DND-41 (cell line): ENCODE measurements around the gene EIF1.

Experiments used
- ATAC-seq: fragments of 200-7000 bp; cut with Tn5 transposase; 3 replicates; pipeline ENCODE4 v1.9.1; 2021; ENCODE audit warnings: low read depth; ENCODE audit not compliant: insufficient read depth
- DNase-seq: peaks from one replicate; pipeline ENCODE4 v3.0.0-alpha.2; 2020
- H2AFZ ChIP-seq: 2 replicates; pipeline ENCODE4 v1.6.0; 2012; ENCODE audit warnings: low read depth, low read length
- H3K27ac ChIP-seq: 2 replicates; pipeline ENCODE4 v1.5.1; 2012; ENCODE audit warnings: low read length, inconsistent platforms
- H3K27me3 ChIP-seq: fragments of 200-600 bp; sonication (generic); 2 replicates; pipeline ENCODE4 v1.6.0; 2012; ENCODE audit warnings: low read length, mild to moderate bottlenecking, inconsistent platforms; ENCODE audit not compliant: insufficient read depth, poor library complexity
- H3K36me3 ChIP-seq: 2 replicates; pipeline ENCODE4 v1.5.1; 2012; ENCODE audit warnings: low read length, inconsistent platforms; ENCODE audit not compliant: insufficient read depth
- H3K4me1 ChIP-seq: 2 replicates; pipeline ENCODE4 v1.5.1; 2012; ENCODE audit warnings: mild to moderate bottlenecking, low read length; ENCODE audit not compliant: insufficient read depth
- H3K4me2 ChIP-seq: 2 replicates; pipeline ENCODE4 v1.6.0; 2012; ENCODE audit warnings: mild to moderate bottlenecking, moderate library complexity, low read length, inconsistent platforms; ENCODE audit not compliant: insufficient read depth
- H3K4me3 ChIP-seq, 2 experiments: fragments of 200-600 bp in 1 of 2; shearing (Covaris generic) in 1 of 2; 2 replicates each; pipeline ENCODE4 v1.5.1; 2012 to 2016; ENCODE audit warnings: inconsistent platforms in 2 of 2, low read length in 2 of 2, mild to moderate bottlenecking in 2 of 2, low read depth in 1 of 2, moderate library complexity in 1 of 2
- H3K79me2 ChIP-seq: 2 replicates; pipeline ENCODE4 v1.6.0; 2012; ENCODE audit warnings: low read length, inconsistent platforms; ENCODE audit not compliant: insufficient read depth
- H3K9ac ChIP-seq: 2 replicates; pipeline ENCODE4 v1.6.0; 2012; ENCODE audit warnings: low read depth, mild to moderate bottlenecking, inconsistent platforms, low read length, moderate library complexity
- H3K9me3 ChIP-seq: 2 replicates; pipeline ENCODE4 v1.5.1; 2012; ENCODE audit warnings: low read length, moderate library complexity, mild to moderate bottlenecking, inconsistent platforms; ENCODE audit not compliant: insufficient read depth, severe bottlenecking
- H4K20me1 ChIP-seq: 2 replicates; pipeline ENCODE4 v1.6.0; 2012; ENCODE audit warnings: low read length; ENCODE audit not compliant: insufficient read depth
- EZH2 ChIP-seq: IDR thresholded peaks from 3 replicates; pipeline ENCODE4 v1.6.1; 2012; ENCODE audit warnings: borderline replicate concordance, low read depth, mild to moderate bottlenecking, moderate library complexity, low read length, inconsistent platforms; ENCODE audit not compliant: severe bottlenecking
- TF ChIP-seq, protein P1 (sequence below): IDR thresholded peaks from 2 replicates; pipeline ENCODE4 v1.5.1; 2012; ENCODE audit warnings: borderline replicate concordance, low read length, moderate library complexity, mild to moderate bottlenecking; ENCODE audit not compliant: poor library complexity, severe bottlenecking; ENCODE audit errors: extremely low read depth

EIF1 gene

GRCh38 chr17:41642252-41643156 lies 46.2 kb upstream of the EIF1 start:
- Histone ChIP-seq H3K36me3 (no peaks in the 10 kb centered on the region), H3K9me3 (no peaks in the 10 kb centered on the region), H3K27ac (no peak overlapping the region), H3K9ac (no peak overlapping the region), H4K20me1 (no peaks in the 10 kb centered on the region), H3K27me3 (peaks cover 4% of the 10 kb centered on the region), H3K4me2 (no peak overlapping the region), H3K4me1 (0 out of 2 replicates have a peak, but pooled peaks cover under 1% of the 10 kb centered on the region), H2AFZ (no peak overlapping the region), H3K4me3 (no peak overlapping the region), H3K79me2 (no peaks in the 10 kb centered on the region)
- no peak for DNase-seq
- TF ChIP-seq, protein P1, sequence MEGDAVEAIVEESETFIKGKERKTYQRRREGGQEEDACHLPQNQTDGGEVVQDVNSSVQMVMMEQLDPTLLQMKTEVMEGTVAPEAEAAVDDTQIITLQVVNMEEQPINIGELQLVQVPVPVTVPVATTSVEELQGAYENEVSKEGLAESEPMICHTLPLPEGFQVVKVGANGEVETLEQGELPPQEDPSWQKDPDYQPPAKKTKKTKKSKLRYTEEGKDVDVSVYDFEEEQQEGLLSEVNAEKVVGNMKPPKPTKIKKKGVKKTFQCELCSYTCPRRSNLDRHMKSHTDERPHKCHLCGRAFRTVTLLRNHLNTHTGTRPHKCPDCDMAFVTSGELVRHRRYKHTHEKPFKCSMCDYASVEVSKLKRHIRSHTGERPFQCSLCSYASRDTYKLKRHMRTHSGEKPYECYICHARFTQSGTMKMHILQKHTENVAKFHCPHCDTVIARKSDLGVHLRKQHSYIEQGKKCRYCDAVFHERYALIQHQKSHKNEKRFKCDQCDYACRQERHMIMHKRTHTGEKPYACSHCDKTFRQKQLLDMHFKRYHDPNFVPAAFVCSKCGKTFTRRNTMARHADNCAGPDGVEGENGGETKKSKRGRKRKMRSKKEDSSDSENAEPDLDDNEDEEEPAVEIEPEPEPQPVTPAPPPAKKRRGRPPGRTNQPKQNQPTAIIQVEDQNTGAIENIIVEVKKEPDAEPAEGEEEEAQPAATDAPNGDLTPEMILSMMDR, result no peak
- TF ChIP-seq EZH2, result no peak
- no peak for ATAC-seq

GRCh38 chr17:41647038-41647813 lies 41.5 kb upstream of the EIF1 start:
- Histone ChIP-seq H3K9ac (no peak overlapping the region), H2AFZ (peak overlapping the region; percentile 33; the same call in 1 of the 2 replicates), H3K4me1 (peaks cover 15% of the 10 kb centered on the region), H3K27me3 (peaks cover 4% of the 10 kb centered on the region), H3K4me2 (no peak overlapping the region), H3K9me3 (no peaks in the 10 kb centered on the region), H3K79me2 (no peaks in the 10 kb centered on the region), H3K27ac (no peak overlapping the region), H3K4me3 (no peak overlapping the region), H3K36me3 (no peaks in the 10 kb centered on the region), H4K20me1 (no peaks in the 10 kb centered on the region; the same call in 1 of the 2 replicates)
- TF ChIP-seq, protein P1, result no peak
- no peak for TF ChIP-seq EZH2
- ATAC-seq (no peak), DNase-seq (no peak)

DNA sequence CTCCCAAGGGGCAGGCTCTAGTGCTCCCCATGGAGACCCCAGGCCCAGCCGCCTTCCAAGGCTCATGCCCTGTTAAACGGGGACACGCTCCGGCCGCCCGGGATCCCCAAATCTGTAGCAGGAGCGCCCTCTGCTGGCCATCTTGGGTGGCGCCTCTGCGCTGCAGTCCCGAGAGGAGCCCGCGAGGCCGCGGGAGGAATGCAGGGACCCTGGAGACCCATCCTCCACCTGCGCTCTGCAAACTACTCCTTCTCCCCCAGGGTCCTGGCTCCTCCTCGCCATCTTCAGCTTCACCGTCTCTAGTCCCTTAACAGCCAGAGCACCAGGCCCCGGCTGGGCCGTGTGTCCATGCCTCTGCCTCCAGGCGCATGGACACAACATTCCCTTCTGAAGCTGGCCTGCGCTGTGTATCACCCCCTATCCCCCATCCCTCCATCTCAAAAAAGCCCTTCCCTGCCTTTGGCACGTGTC lies 40.7 kb upstream of the EIF1 start:
- ATAC-seq, result peak; percentile 83

More for the DNA sequence above, 40.7 kb upstream of the EIF1 start:
- TF ChIP-seq, protein P1, result peak; percentile 93
- TF ChIP-seq EZH2, result no peak
- H3K27ac ChIP-seq, result no peak overlapping the region
- peak; percentile 84 for DNase-seq
- H3K4me2 ChIP-seq, result peak overlapping the region; percentile 53
- no peaks in the 10 kb centered on the region for H3K9me3 ChIP-seq
- H2AFZ ChIP-seq, result peak overlapping the region; percentile 48
- no peaks in the 10 kb centered on the region for H3K79me2 ChIP-seq
- H3K9ac ChIP-seq, result no peak overlapping the region
- no peaks in the 10 kb centered on the region for H3K36me3 ChIP-seq
- peaks cover 2% of the 10 kb centered on the region for H3K27me3 ChIP-seq
- H3K4me1 ChIP-seq, result peaks cover 15% of the 10 kb centered on the region
- no peaks in the 10 kb centered on the region; the same call in 1 of the 2 replicates for H4K20me1 ChIP-seq
- H3K4me3 ChIP-seq, result peak overlapping the region in 1 of 2 experiments; percentile 37; a peak in 2 of 4 replicates
